ENCODE results near the gene ABHD10. TPM values are rescaled to one million over a fixed set of nuclear protein-coding genes. Genes with fewer than 3 reads are reported as not detected.

Gene ABHD10
- 51.6 TPM for total RNA-seq

GRCh38 chr3:111978583-111979433 lies at the start of gene ABHD10:
Gene ABHD10, plus strand, starts transcription at chr3:111979026. Its CDS starts 36 bp downstream, at chr3:111979062.

GRCh38 chr3:111998636-111999483 lies 20.0 kb downstream of the ABHD10 start, which contains the start of gene TAGLN3:
Gene TAGLN3, plus strand, starts transcription at chr3:111998922. Its CDS starts 501 bp downstream, at chr3:111999423.

GRCh38 chr3:112034436-112034835 lies 55.6 kb downstream of the ABHD10 start, which contains the start of gene TMPRSS7:
Gene TMPRSS7, plus strand, starts transcription at chr3:112034736. Its CDS starts 110 bp downstream, at chr3:112034846.

Other genes with a start within 250 kb of the ABHD10 start
- gene PHLDB2, start 119.8 kb upstream of the ABHD10 start, total RNA-seq = 99.8 TPM
- 0.76 TPM for gene TAGLN3, start 19.9 kb downstream of the ABHD10 start, total RNA-seq
- gene TMPRSS7, start 55.7 kb downstream of the ABHD10 start, total RNA-seq = not detected
- gene C3orf52, start 107.4 kb downstream of the ABHD10 start, total RNA-seq = 8.2 TPM
- 0.99 TPM for gene GCSAM, start 154.2 kb downstream of the ABHD10 start, total RNA-seq